OCI-LY7 (cell line): Measurements from ENCODE around the gene SLC22A7. TPM values are rescaled to one million over a fixed set of nuclear protein-coding genes. Genes with fewer than 3 reads are reported as not detected.

Source experiments
- BruUV-seq: library from RNA; stranded (reverse); fragments of 400-500 nt; replicated peaks from 2 replicates; lab custom pipeline; 2021; lab: Mats Ljungman, UMichigan
- CTCF ChIA-PET: fragments of 300-600 bp; sonication (Branson Sonifier 250); formaldehyde crosslinking; loops from one replicate; lab custom pipeline; 2022; ENCODE audit warnings: antibody characterized with exemption; ENCODE audit not compliant: unreplicated experiment; lab: Charles Lee
- POLR2A ChIA-PET: fragments of 300-600 bp; sonication (Branson Sonifier 250); formaldehyde crosslinking; loops from one replicate; lab custom pipeline; 2022; ENCODE audit warnings: antibody characterized with exemption; lab: Charles Lee
- DNase-seq: peaks from one replicate; pipeline ENCODE4 v3.0.0-alpha.2; 2015; ENCODE audit warnings: low spot score
- H2AFZ ChIP-seq: fragments of 200-600 bp; sonication (generic), shearing (Covaris generic); 2 replicates; pipeline ENCODE4 v1.6.1; 2014; ENCODE audit warnings: mild to moderate bottlenecking, antibody characterized with exemption, low read length, moderate library complexity
- H3K27ac ChIP-seq: fragments of 200-600 bp; sonication (generic); 2 replicates; pipeline ENCODE4 v1.5.1; 2014; ENCODE audit warnings: mixed run types, low read depth, mild to moderate bottlenecking, moderate library complexity, low read length, inconsistent platforms; ENCODE audit not compliant: poor library complexity, severe bottlenecking
- H3K36me3 ChIP-seq: fragments of 200-600 bp; sonication (generic); 2 replicates; pipeline ENCODE4 v1.6.1; 2014; ENCODE audit warnings: mild to moderate bottlenecking, antibody characterized with exemption, low read length, moderate library complexity, mixed read lengths; ENCODE audit not compliant: insufficient read depth
- H3K4me1 ChIP-seq: fragments of 200-600 bp; sonication (generic); 2 replicates; pipeline ENCODE4 v1.5.1; 2014; ENCODE audit warnings: mild to moderate bottlenecking, low read length; ENCODE audit not compliant: insufficient read depth, poor library complexity, severe bottlenecking
- H3K4me2 ChIP-seq: fragments of 200-600 bp; sonication (generic); 2 replicates; pipeline ENCODE4 v1.6.1; 2014; ENCODE audit warnings: mild to moderate bottlenecking, low read length
- H3K4me3 ChIP-seq: fragments of 200-600 bp; sonication (generic); 2 replicates; pipeline ENCODE4 v1.5.1; 2014; ENCODE audit warnings: mild to moderate bottlenecking, low read depth, low read length; ENCODE audit not compliant: poor library complexity, severe bottlenecking
- H3K79me2 ChIP-seq: fragments of 200-600 bp; sonication (generic); 2 replicates; pipeline ENCODE4 v1.6.1; 2016; ENCODE audit warnings: low read depth, mild to moderate bottlenecking, low read length, moderate library complexity, mixed read lengths; ENCODE audit not compliant: insufficient read depth
- H3K9me2 ChIP-seq: fragments of 200-600 bp; sonication (generic); 2 replicates; pipeline ENCODE4 v1.6.1; 2016; ENCODE audit warnings: mild to moderate bottlenecking, low read length, mixed read lengths; ENCODE audit not compliant: insufficient read depth
- H3K9me3 ChIP-seq: fragments of 200-600 bp; sonication (generic); 2 replicates; pipeline ENCODE4 v1.6.1; 2014; ENCODE audit warnings: mild to moderate bottlenecking, mixed run types, low read length, mixed read lengths
- H4K20me1 ChIP-seq: fragments of 200-600 bp; sonication (generic); 2 replicates; pipeline ENCODE4 v1.6.1; 2014; ENCODE audit warnings: mild to moderate bottlenecking, antibody characterized with exemption, low read length, moderate library complexity, mixed read lengths; ENCODE audit not compliant: insufficient read depth
- CTCF ChIP-seq: fragments of 200-600 bp; sonication (generic); conservative IDR thresholded peaks from 2 replicates; pipeline ENCODE4 v1.5.1; 2014; ENCODE audit warnings: mild to moderate bottlenecking, antibody characterized with exemption, low read length, moderate library complexity, mixed read lengths
- EZH2phosphoT487 ChIP-seq: fragments of 200-600 bp; sonication (generic); IDR thresholded peaks from 2 replicates; pipeline ENCODE4 v1.6.1; 2018; ENCODE audit warnings: low read depth, borderline replicate concordance, mild to moderate bottlenecking, mixed run types, antibody characterized with exemption, low read length, moderate library complexity, mixed read lengths
- intact Hi-C: fragments of 100-400 bp; cut with micrococcal nuclease; formaldehyde crosslinking; loops from one replicate; pipeline ENCODE4 v1.10.0; 2022; ENCODE audit not compliant: unreplicated experiment
- total RNA-seq, 2 experiments: library from RNA; depleted of rRNA in 1 of 2; stranded (reverse); fragments of >200 nt in 1 of 2; shearing (Covaris generic) in 1 of 2; gene quantifications; 2 replicates each; pipeline ENCODE4 v1.2.3, GENCODE V29; 2014 to 2022

Gene SLC22A7
- total RNA-seq, 2 experiments from 2014 or later: not detected

- Histone ChIP-seq H3K4me2 (no peak overlapping the region), H4K20me1 (no peaks in the 10 kb centered on the region), H3K9me2 (no peaks in the 10 kb centered on the region), H2AFZ (no peak overlapping the region), H3K27ac (no peak overlapping the region), H3K79me2 (no peaks in the 10 kb centered on the region), H3K9me3 (no peaks in the 10 kb centered on the region), H3K4me1 (peaks cover 28% of the 10 kb centered on the region), H3K36me3 (no peaks in the 10 kb centered on the region), H3K4me3 (no peak overlapping the region)
- intact Hi-C loops: loop anchor here (5.0 kb wide), 2 partner anchors 58 to 108 kb away; no protein-coding TSS in a partner anchor
- TF ChIP-seq CTCF: no peak
- no peak for TF ChIP-seq EZH2phosphoT487
- no peak for DNase-seq
- ChIA-PET CTCF (no interaction called here), POLR2A (no interaction called here)
- no TSS peak for BruUV-seq
These were observed 23.7 kb upstream of the SLC22A7 start for GRCh38 chr6:43274127-43274915.

DNA sequence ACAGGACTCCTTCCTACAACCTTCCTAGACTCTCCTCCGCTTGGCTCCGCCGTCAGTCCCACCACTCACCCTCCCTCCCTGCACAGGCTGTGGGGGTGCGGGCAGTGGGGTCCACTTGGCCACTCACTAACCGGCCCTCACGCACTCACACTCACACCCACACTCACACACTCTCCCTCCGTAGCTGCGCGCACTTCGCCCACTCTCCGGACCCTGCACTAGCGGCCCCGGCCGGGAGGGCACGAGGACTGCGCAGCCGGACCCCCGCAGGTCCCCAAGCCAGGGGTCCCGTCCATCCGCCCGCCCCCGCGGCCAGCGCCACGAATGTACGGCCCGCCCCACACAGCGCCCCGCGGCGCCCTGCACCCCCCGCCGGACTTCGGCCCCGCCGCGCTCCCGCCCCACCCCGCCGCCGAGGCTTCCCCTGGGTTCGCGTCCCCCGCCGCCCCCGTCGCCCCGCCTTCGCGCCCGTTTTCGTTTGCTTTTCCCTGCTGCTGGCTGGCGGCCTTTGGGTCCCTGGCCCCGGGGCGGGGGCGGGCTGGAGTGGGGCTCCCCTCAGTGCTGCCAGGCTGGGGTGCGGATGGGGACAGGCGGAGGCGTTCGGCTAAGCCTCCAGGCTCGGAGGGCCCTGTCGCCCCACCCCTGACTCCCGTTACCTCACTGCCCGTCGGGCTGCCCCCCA is 23.0 kb upstream of the SLC22A7 start:
- Histone ChIP-seq H2AFZ (no peak overlapping the region), H3K4me1 (peaks cover 20% of the 10 kb centered on the region), H4K20me1 (no peaks in the 10 kb centered on the region), H3K4me2 (no peak overlapping the region), H3K4me3 (no peak overlapping the region), H3K9me3 (no peaks in the 10 kb centered on the region), H3K9me2 (no peaks in the 10 kb centered on the region), H3K36me3 (no peaks in the 10 kb centered on the region), H3K79me2 (no peaks in the 10 kb centered on the region), H3K27ac (no peak overlapping the region)
- CTCF ChIA-PET: no interaction called here
- POLR2A ChIA-PET: no interaction called here
- DNase-seq: no peak
- BruUV-seq: no TSS peak
- TF ChIP-seq CTCF: no peak
- no peak for TF ChIP-seq EZH2phosphoT487
- intact Hi-C loops: loop anchor here (5.0 kb wide), 2 partner anchors 57 to 107 kb away; no protein-coding TSS in a partner anchor
